Right forelimb (tissue), 1 donor: ENCODE measurements around the gene CCDC179.

Experiments
- DNase-seq: peaks from one replicate; pipeline ENCODE4 v3.0.0-alpha.2; 2018

The CCDC179 gene

GRCh38 chr11:22860241-22860640 lies at the start of gene CCDC179:
CCDC179 (minus strand) TSS chr11:22860474; CDS start chr11:22860421, 53 bp downstream.
- no peak for DNase-seq

- DNase-seq, result no peak
Measured at GRCh38 chr11:22903782-22904181, 43.5 kb upstream of the CCDC179 start.

GRCh38 chr11:22901603-22902002 lies 41.3 kb upstream of the CCDC179 start:
- no peak for DNase-seq

- no peak for DNase-seq
Measured at GRCh38 chr11:22900764-22901486, 40.7 kb upstream of the CCDC179 start.

GRCh38 chr11:22898036-22898435 lies 37.8 kb upstream of the CCDC179 start:
- DNase-seq, result no peak

DNA sequence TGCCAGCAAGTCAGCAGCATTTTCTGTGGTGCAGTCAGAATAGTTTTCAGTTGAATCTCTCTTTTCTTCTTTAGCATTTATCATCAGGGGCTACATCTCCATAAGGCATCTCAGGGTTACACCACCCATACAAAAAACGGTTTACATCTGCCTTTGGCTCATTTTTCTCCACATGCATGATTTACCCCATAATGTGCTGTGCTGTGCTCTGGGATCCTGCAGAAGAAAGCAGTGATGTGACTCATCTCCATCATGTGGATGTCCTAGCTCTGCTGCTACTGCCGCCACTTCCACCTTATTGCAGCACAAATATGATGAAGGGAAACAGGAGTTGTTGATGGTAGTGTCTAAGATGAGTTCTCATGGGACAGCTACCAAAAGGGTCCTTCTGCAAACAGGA lies 30.0 kb upstream of the CCDC179 start:
- no peak for DNase-seq

DNA sequence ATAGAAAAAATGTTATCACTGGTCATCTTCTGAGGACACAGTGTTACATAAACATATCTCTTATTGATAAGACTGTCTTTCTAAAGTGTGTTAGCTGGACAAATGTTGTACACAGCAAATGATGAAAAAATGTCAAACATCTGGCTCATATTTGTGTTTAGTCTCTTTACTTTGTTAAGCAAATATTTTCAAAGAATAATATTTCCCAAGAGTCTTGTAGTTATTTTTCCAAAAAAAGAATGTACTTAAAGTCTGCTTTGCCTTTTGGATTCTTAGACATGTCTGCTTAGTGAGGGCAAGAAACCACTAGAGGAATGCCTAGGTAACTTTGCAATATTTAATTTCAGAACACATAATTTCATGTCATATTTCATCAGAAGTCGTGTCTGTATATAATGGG lies 23.9 kb upstream of the CCDC179 start:
- no peak for DNase-seq

GRCh38 chr11:22879630-22880029 lies 19.4 kb upstream of the CCDC179 start:
- no peak for DNase-seq

- DNase-seq, result no peak
Measured at GRCh38 chr11:22878604-22879003, 18.3 kb upstream of the CCDC179 start.

DNA sequence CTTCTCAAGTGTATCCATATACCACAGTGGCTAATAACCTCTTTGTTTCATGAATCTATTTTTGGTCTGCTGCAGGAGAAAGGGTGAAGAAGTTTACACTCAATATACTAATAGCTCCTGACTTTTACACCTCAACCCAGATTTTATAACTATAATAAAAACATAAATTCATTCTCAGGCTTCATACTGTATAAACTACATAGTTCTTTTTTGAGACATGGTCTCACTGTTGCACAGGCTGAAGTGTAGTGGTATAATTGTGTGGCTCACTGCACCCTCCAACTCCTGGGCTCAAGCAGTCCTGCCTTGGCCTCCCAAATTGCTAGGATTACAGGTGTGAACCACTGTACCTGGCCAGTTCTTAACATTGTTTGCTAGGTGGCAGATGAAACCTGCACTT lies 17.8 kb upstream of the CCDC179 start:
- no peak for DNase-seq

DNA sequence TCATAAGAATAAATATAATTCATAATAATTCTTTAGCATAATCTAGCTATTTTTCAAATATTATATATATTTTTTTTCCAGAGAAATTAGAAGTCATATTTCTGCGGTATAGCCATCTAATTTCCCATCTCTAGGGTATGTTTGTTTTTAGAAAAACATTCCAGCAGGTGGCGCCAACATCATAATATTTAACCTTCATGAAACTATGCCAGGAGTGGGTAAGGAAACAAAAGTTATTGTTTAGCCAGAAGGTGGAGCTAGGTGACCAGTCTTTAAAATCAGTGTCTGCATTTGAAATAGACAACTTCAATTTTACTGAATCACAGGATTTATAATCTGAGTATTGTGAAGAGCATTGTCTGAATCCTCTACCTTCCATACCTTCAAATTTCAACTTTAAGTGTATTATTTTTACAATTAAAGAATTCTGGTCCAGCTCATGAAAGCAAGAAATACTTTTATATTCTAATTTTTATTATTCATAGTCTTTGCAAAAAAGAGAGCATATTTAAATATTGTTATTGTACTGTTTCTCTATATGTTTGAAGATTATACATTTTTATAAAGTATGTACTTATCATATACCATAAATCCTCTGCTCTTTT lies 15.7 kb upstream of the CCDC179 start:
- DNase-seq, result peak; percentile 49

- no peak for DNase-seq
Measured at GRCh38 chr11:22869325-22869724, 9.1 kb upstream of the CCDC179 start.

DNA sequence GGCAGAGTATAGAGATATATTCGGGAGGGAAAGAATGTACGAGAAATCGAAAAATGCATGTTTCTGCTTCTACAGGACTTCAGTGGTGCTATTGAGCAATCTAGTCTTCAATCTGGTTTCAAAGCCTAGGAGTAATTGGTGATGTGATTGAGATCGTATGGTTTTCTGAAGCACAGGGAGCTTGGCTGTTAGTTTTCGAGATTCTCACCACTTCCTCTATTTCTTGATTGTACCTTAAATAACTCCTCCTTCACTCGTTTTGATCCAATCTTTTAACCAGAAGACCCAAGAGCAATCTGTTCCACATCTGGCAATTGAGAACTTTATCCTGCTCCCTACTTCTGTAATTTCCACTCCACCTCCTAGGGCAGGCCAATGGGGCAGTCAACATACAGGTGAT lies 518 bp downstream of the CCDC179 start:
- no peak for DNase-seq

DNA sequence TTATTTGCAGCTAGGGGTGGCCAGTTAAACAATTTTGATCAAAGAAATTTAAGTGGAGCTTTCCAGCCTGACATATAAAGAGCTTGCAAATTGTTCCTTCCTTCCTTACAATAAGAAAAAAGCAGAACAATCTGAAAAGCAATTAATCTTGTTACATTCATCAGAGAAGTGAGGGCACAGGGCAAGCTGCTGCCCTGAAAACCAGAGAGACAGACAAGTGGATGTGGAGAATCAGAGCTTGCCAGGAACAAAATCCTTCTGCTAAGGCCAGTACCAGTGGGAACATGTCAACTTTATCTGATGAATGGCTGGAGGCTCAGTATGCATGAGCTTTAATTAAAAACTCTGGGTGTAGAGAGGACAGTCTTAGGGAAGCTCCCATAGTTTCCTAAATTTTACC lies 8.8 kb downstream of the CCDC179 start:
- DNase-seq, result no peak

- no peak for DNase-seq
Measured at GRCh38 chr11:22846726-22847125, 13.5 kb downstream of the CCDC179 start.

GRCh38 chr11:22832315-22833015 lies 27.8 kb downstream of the CCDC179 start:
- DNase-seq, result no peak

- no peak for DNase-seq
Measured at GRCh38 chr11:22830082-22830414, 30.2 kb downstream of the CCDC179 start.

DNA sequence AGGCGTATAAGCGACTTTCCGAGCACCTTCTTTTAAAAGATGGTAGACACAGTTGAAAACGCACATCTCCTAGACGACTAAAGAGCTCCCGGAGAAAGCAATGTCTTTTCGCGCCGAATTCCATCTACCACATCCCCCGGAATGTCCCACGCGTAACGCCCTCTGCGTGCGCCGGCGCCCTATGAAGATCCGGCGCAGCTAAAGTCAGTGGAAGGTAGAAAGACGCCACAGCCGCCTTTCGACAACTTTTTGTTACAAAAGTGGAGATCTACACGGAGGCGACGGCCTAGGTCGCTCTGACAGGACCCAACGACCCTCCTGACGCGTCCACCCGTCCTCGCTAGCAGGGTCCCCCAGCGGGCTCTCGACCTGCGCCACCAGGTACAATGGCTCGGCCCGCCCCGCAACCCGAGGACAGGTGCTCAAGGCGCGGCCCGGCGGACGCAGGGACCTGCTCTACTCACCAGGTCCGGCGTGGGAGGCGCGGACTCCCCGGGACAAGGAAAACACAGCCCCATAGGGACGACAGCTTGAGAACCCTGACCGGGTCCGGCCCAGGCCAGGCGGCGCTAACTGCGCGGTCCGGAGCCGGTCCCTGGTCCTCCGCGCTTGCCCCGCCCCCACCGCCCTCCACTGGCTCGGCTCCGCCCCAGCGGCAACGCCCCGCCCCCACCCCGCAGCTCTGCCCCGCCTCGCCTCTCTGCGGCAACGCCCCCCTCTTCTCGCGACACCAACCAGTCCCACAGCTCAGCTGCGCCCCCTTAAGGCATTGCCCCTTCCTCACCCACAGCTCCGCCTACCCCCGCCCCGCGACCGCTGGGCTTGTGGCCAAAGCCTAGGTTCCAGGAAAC lies 30.8 kb downstream of the CCDC179 start, which contains the start of gene SVIP:
TSS of gene SVIP (minus strand) at position 571 of the 851 bp plus-strand sequence. CDS start at position 518, 53 bp downstream.
- peak; percentile 93 for DNase-seq

DNA sequence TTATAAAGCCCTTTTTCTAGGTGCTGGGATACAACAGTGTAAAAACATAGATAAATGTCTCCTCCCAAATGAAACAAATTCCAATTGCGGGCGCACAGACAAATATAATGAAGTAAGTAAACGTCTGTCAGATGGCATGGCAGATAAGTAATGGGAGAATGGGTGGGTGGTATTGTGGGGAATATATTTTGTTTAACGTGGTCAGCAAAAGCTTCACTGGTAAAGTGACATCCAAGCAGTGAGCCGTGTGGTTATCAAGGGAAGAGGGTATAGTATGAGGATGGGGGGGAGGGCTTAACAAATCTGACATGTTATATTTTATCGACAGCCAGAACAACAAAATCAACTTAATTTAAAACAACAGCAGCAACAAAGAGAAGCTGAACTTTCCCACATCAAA lies 31.9 kb downstream of the CCDC179 start:
- no peak for DNase-seq

DNA sequence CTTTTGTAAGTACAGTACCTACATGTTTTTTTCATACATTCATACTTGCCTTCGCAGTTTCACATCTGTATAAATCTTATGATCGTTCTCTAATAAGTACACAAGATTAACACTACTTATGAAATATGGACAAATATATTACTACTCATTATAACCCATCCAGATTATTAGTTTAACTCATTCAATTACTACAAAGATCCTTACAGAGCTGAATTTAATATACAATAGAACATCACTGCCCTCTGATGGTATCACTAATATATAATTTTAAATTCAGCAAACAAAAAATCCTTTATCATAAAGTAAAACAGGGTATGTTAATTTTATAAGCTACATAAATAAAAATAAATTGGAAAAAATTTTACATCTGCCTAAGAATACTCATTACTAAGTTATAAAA lies 38.1 kb downstream of the CCDC179 start:
- DNase-seq, result no peak

DNA sequence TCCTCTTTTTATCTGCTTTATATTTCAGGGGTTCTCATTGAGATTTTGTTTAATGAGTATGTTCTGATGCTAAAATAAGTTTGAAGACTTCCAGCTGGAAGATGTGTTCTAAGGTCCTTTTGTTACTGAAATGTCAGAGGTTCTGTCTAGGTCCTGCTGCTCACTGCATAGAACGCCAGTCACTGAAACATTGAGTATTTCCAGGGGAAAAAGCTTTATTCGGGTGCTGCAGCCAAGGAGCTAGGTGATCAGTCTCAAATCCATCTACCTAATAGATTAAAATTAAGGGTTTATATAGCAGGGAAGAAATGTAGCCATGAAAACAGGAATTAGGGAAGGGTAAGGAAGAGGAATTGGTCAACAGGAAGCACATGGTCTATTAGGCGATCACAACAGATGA lies 50.4 kb downstream of the CCDC179 start:
- no peak for DNase-seq

- no peak for DNase-seq
Measured at GRCh38 chr11:22808571-22809197, 51.6 kb downstream of the CCDC179 start.
